HG03039 (cell line): ENCODE data around the gene RAB5B.
"Not testable (repeated sequence)": the region's sequence is repeated elsewhere in the genome, so short reads cannot be mapped to it uniquely, and the experiment has no call there.

Source experiments
- ATAC-seq: cut with Tn5 transposase; IDR thresholded peaks from one replicate; pipeline ENCODE4 v1.9.1; 2021; ENCODE audit warnings: mild to moderate bottlenecking, moderate library complexity; ENCODE audit not compliant: unreplicated experiment

RAB5B gene

DNA sequence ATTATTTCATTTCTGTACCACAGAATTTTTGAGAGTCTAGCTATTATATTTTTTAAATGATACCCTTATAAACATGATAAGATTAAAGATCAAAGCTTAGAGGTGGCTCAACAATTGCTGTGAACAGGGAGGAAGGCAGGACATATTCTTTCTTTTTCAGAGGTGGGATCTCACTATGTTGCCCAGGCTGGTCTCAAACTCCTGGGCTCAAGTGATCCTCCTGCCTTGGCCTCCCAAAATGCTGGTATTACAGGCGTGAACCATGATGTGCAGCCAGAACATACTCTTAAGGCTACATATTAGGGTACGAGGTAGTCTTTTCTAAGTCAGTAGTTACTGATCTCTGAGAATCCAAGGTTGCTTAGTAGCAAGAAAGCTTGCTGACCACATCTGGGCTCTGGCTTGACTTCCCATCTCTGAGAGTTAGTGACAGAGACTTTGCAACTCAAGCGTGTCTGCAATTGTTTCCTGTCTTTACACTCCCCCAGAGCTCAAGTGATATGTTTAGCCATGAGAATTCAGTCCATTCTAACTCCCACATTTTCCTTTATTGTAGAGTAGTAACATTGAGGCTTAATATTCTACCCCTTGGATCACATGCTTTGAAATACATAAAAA lies 8.6 kb downstream of the RAB5B start:
- peak; percentile 72 for ATAC-seq

- no peak for ATAC-seq
Observed at GRCh38 chr12:55983232-55983842, 9.5 kb downstream of the RAB5B start.

DNA sequence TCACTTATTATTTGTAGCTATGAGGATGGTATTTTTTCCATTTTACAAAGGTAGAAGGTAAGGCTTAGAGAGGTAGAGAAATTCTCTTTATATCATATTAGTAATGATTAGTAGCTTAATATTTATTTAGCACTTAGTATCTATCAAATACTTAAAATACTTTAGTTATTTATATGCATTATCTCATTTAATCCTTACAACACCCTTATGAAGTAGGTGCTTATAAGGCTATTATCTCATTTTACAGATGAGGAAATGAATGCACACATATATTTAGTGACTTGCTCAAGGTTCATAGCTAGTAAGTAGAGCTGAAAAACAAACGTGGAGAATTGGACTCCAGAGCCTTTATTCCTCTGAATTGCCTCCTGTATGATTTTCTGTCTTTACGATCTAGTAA lies 11.0 kb downstream of the RAB5B start:
- no peak for ATAC-seq

DNA sequence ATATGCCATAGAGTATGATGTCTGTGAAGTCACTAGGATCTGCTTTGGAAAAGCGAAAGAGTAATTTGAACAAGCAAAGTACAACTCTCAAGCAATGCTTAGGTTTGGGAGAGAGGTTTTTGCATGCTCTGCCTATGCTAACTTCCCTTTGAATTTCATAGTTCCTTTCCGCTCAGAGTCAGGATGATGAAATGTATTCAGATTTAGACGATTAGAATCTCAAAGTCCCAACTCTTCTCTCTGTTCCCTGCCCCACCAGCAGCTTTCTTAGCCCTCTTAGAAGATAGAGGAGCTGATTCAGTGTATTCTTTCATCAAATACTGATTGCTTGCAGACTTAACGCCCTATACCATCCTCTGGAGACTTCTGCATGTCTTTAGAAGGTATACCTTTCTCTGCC lies 11.5 kb downstream of the RAB5B start:
- no peak for ATAC-seq

DNA sequence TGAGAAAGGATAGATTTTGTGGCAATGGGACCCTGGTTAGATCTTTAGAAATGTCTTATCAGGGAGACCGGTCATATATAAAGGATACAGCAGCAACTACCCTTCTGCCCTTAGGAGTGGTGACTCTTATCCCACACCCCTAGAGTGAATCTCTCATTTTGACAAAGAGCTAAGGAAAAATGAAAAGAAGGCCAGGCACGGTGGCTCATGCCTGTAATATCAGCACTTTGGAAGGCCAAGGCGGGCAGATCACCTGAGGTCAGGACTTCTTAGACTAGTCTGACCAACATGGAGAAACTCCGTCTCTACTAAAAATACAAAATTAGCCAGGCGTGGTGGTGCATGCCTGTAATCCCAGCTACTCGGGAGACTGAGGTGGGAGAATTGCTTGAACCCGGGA lies 12.1 kb downstream of the RAB5B start:
- ATAC-seq = not testable (repeated sequence)

DNA sequence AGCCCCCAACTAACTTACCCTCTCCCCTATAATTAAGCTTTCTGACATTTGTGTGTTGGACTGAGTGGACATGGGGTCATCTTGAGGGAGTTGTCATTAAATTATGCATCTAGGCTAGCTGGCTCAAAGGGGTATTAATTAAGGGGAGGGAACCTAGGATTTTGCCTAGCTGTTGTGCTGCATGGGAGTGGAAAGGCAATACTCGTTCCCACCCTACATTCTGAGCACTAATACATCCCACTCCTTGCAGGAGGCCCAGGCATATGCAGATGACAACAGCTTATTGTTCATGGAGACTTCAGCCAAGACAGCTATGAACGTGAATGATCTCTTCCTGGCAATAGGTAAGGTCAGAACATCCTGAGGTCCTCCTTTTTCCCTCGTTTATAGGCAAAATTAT lies 17.2 kb downstream of the RAB5B start:
- no peak for ATAC-seq

DNA sequence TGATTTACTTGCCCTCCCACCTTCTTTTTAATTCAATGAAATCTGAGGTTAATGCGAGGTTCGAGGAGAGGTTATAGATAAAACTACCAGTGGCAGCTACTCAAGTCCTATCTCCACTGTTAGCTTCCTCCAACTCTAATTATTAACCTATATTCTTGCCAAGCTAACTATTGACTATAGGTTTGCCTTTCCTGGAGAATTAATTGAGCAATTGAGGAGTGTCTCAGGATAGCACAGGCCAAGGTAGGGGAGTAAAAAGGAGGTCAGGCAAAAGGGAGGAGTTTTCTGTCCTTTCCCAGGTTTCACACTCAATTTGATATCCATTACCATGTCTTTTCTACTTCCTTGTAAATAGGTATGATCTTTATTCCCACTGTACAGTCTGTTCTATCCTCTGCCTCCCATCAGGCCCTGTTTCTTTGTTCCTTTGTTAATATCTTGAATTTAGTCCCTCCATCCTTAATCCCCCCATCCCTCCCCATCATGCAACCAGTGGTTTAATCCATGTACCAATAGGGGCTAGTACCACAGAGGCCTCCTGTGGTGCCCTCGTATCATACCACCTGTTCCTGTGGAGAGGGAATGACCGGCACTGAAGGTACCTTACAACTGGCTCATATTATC lies 19.5 kb downstream of the RAB5B start:
- no peak for ATAC-seq

GRCh38 chr12:55995366-55995765 lies 21.5 kb downstream of the RAB5B start:
- ATAC-seq = no peak

DNA sequence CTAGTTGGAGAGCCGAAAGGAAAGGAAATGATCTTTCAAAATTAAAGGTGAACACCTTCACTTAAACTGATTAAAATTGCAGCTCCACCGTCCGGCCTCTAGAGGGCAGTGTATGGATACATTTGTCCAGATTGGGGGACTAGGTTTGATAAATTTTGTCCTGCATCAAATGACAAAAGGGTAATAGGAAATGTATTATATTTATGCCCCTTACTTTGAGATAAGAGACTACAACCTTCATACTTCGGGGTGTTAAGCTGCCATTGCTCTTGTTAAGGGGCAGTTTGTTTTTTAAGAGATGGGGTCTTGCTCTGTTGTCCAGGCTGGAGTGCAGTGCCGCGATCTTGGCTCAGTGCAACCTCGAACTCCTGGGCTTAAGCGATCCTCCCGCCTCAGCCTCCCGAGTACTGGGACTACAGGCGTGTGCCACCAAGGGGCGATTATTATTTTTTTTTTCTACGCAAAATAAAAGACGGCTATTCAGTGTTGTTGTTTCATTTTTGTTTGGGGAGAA lies 22.4 kb downstream of the RAB5B start:
- ATAC-seq = no peak

GRCh38 chr12:55996715-55997534 lies 23.0 kb downstream of the RAB5B start, which contains the start of gene SUOX:
SUOX (plus strand) TSS chr12:55997276; CDS start chr12:56002222, 4,946 bp downstream.
- peak; percentile 98 for ATAC-seq

GRCh38 chr12:55997535-55997859 lies 23.6 kb downstream of the RAB5B start:
- ATAC-seq = no peak

- not testable (repeated sequence) for ATAC-seq
Observed at GRCh38 chr12:55999522-55999921, 25.6 kb downstream of the RAB5B start.

DNA sequence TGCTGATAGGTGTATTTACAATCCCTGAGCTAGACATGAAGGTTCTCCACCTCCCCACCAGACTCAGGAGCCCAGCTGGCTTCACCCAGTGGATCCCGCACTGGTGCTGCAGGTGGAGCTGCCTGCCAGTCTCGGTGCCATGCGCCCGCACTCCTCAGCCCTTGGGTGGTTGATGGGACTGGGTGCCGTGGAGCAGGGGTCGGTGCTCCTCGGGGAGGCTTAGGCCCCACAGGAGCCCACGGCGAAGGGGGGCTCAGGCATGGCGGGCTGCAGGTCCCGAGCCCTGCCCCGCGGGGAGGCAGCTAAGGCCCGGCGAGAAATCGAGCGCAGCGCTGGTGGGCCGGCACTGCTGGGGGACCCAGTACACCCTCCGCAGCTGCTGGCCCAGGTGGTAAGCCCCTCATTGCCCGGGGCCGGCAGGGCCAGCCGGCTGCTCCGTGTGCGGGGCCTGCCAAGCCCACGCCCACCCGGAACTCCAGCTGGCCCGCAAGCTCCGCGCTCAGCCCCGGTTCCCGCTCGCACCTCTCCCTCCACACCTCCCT lies 26.2 kb downstream of the RAB5B start:
- ATAC-seq = not testable (repeated sequence)

GRCh38 chr12:56001487-56002100 lies 27.7 kb downstream of the RAB5B start:
- ATAC-seq = no peak

DNA sequence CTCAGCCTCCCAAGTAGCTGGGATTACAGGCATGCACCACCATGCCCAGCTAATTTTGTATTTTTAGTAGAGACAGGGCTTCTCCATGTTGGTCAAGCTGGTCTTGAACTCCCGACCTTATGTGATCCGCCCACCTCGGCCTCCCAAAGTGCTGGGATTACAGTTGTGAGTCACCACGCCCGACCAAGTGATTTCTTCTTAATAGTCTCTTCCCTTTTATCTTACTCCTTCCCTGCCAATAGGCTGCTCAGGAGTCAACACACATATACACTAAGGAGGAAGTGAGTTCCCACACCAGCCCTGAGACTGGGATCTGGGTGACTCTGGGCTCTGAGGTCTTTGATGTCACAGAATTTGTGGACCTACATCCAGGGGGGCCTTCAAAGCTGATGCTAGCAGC lies 29.5 kb downstream of the RAB5B start:
- not testable (repeated sequence) for ATAC-seq

- ATAC-seq = no peak
Observed at GRCh38 chr12:56004211-56004610, 30.3 kb downstream of the RAB5B start.

- no peak for ATAC-seq
Observed at GRCh38 chr12:56007564-56008559, 34.0 kb downstream of the RAB5B start.

GRCh38 chr12:56010111-56010570 lies 36.3 kb downstream of the RAB5B start:
- ATAC-seq = no peak

DNA sequence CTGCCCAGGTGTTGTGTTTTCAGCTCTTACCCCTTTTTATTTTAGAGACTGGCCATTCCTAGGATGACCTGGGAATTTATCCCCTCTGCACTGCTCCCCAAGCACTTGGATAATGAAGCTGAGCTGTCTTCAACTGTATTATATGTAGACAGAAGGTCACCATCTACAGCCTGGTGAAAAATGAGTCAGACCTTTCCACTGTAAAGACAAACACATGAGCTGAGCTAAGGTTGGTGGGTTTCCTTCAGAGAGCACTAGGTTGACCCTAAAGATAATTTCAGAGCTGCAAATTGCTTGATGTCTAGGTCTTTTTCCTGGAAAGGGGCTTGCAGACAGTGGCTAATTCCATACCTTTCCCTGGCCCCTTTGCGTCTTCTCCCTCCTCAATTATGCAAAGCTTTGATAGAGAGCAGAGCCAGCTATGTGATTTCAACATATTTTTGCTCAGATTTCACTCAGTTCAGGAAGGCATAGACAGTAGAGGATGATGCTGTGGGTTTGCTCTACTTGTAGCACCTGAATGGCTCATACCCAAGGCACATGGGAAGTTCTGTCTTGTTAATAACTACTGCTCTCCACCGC lies 37.7 kb downstream of the RAB5B start:
- no peak for ATAC-seq
